ENCODE data around the gene GLO1.

GLO1 gene

GRCh38 chr6:38639498-38640215 is 63.3 kb downstream of the GLO1 start, which contains the start of gene BTBD9:
Gene BTBD9, minus strand, starts transcription at chr6:38639929.
- Histone ChIP-seq H3K36me3 (ENCODE audit: control insufficient read depth, insufficient read depth, low read length) (no peaks in the 10 kb centered on the region), H3K27ac (ENCODE audit: low read depth, low read length, severe bottlenecking) (peak within 1 kb of the TSS; percentile 92), H3K4me3 (ENCODE audit: extremely low read depth, insufficient read depth, low read length, poor library complexity, severe bottlenecking) (peak within 1 kb of the TSS; percentile 77), H3K9me3 (ENCODE audit: control insufficient read depth, low read length) (no peaks in the 10 kb centered on the region), H3K4me1 (ENCODE audit: control insufficient read depth, insufficient read depth, low read length, poor library complexity, severe bottlenecking) (peaks cover 4% of the 10 kb centered on the region)
- WGBS, 2 experiments (ENCODE audit: insufficient coverage in 2 of 2): 0% methylated on average over 51 to 66 of the region's 82 CpGs

- 10 to 12% methylated on average over 8 to 12 of the region's 15 CpGs for WGBS, 2 experiments (ENCODE audit: insufficient coverage in 2 of 2)
- peaks cover 4% of the 10 kb centered on the region for H3K4me1 ChIP-seq (ENCODE audit: control insufficient read depth, insufficient read depth, low read length, poor library complexity, severe bottlenecking)
- no peaks in the 10 kb centered on the region for H3K9me3 ChIP-seq (ENCODE audit: control insufficient read depth, low read length)
- peak overlapping the region; percentile 92 for H3K27ac ChIP-seq (ENCODE audit: low read depth, low read length, severe bottlenecking)
- peak overlapping the region; percentile 77 for H3K4me3 ChIP-seq (ENCODE audit: extremely low read depth, insufficient read depth, low read length, poor library complexity, severe bottlenecking)
- H3K36me3 ChIP-seq (ENCODE audit: control insufficient read depth, insufficient read depth, low read length): no peaks in the 10 kb centered on the region
These were observed 63.9 kb downstream of the GLO1 start for GRCh38 chr6:38638941-38639497.

GRCh38 chr6:38637756-38638155 is 65.2 kb downstream of the GLO1 start:
- Histone ChIP-seq H3K9me3 (ENCODE audit: control insufficient read depth, low read length) (no peaks in the 10 kb centered on the region), H3K4me1 (ENCODE audit: control insufficient read depth, insufficient read depth, low read length, poor library complexity, severe bottlenecking) (peaks cover 4% of the 10 kb centered on the region), H3K4me3 (ENCODE audit: extremely low read depth, insufficient read depth, low read length, poor library complexity, severe bottlenecking) (no peak overlapping the region), H3K27ac (ENCODE audit: low read depth, low read length, severe bottlenecking) (no peak overlapping the region), H3K36me3 (ENCODE audit: control insufficient read depth, insufficient read depth, low read length) (no peaks in the 10 kb centered on the region)
- WGBS, 2 experiments (ENCODE audit: insufficient coverage in 2 of 2): 88 to 89% methylated on average over 4 to 5 of the region's 5 CpGs

GRCh38 chr6:38636027-38636426 is 66.9 kb downstream of the GLO1 start:
- H3K4me1 ChIP-seq (ENCODE audit: control insufficient read depth, insufficient read depth, low read length, poor library complexity, severe bottlenecking): peaks cover 4% of the 10 kb centered on the region
- no peaks in the 10 kb centered on the region for H3K36me3 ChIP-seq (ENCODE audit: control insufficient read depth, insufficient read depth, low read length)
- H3K27ac ChIP-seq (ENCODE audit: low read depth, low read length, severe bottlenecking): no peak overlapping the region
- H3K4me3 ChIP-seq (ENCODE audit: extremely low read depth, insufficient read depth, low read length, poor library complexity, severe bottlenecking): no peak overlapping the region
- no peaks in the 10 kb centered on the region for H3K9me3 ChIP-seq (ENCODE audit: control insufficient read depth, low read length)
- 100% methylated on average over 1 of the region's 1 CpG for WGBS, 2 experiments (ENCODE audit: insufficient coverage in 2 of 2)

GRCh38 chr6:38634518-38634917 is 68.4 kb downstream of the GLO1 start:
- Histone ChIP-seq H3K4me3 (ENCODE audit: extremely low read depth, insufficient read depth, low read length, poor library complexity, severe bottlenecking) (no peak overlapping the region), H3K27ac (ENCODE audit: low read depth, low read length, severe bottlenecking) (no peak overlapping the region), H3K9me3 (ENCODE audit: control insufficient read depth, low read length) (no peaks in the 10 kb centered on the region), H3K36me3 (ENCODE audit: control insufficient read depth, insufficient read depth, low read length) (no peaks in the 10 kb centered on the region), H3K4me1 (ENCODE audit: control insufficient read depth, insufficient read depth, low read length, poor library complexity, severe bottlenecking) (peaks cover 4% of the 10 kb centered on the region)
- no CpG with 5 or more reads among the region's 1 CpG for WGBS, 2 experiments (ENCODE audit: insufficient coverage in 2 of 2)

GRCh38 chr6:38632490-38632889 is 70.5 kb downstream of the GLO1 start:
- Histone ChIP-seq H3K9me3 (ENCODE audit: control insufficient read depth, low read length) (no peaks in the 10 kb centered on the region), H3K36me3 (ENCODE audit: control insufficient read depth, insufficient read depth, low read length) (no peaks in the 10 kb centered on the region), H3K4me1 (ENCODE audit: control insufficient read depth, insufficient read depth, low read length, poor library complexity, severe bottlenecking) (no peaks in the 10 kb centered on the region), H3K27ac (ENCODE audit: low read depth, low read length, severe bottlenecking) (no peak overlapping the region), H3K4me3 (ENCODE audit: extremely low read depth, insufficient read depth, low read length, poor library complexity, severe bottlenecking) (no peak overlapping the region)
- WGBS, 2 experiments (ENCODE audit: insufficient coverage in 2 of 2): no CpG with 5 or more reads among the region's 1 CpG

GRCh38 chr6:38631186-38631783 is 71.7 kb downstream of the GLO1 start:
- 80 to 100% methylated on average over 1 of the region's 3 CpGs for WGBS, 2 experiments (ENCODE audit: insufficient coverage in 2 of 2)
- Histone ChIP-seq H3K36me3 (ENCODE audit: control insufficient read depth, insufficient read depth, low read length) (no peaks in the 10 kb centered on the region), H3K4me1 (ENCODE audit: control insufficient read depth, insufficient read depth, low read length, poor library complexity, severe bottlenecking) (no peaks in the 10 kb centered on the region), H3K9me3 (ENCODE audit: control insufficient read depth, low read length) (no peaks in the 10 kb centered on the region), H3K27ac (ENCODE audit: low read depth, low read length, severe bottlenecking) (no peak overlapping the region), H3K4me3 (ENCODE audit: extremely low read depth, insufficient read depth, low read length, poor library complexity, severe bottlenecking) (no peak overlapping the region)
